NOMO-1 (cell line): ENCODE data around the gene RNU2-63P.
"Not testable (repeated sequence)": the region's sequence is repeated elsewhere in the genome, so short reads cannot be mapped to it uniquely, and the experiment has no call there.

Source experiments
- DNase-seq, 2 experiments: peaks; one replicate each; lab custom pipeline; 2025; ENCODE audit not compliant: unreplicated experiment in 2 of 2; lab: John Stamatoyannopoulos, UW

Gene RNU2-63P

GRCh38 chr2:87987473-87987872 is 28.9 kb downstream of the RNU2-63P start:
- DNase-seq = not testable (repeated sequence)

GRCh38 chr2:87985902-87986301 is 30.4 kb downstream of the RNU2-63P start:
- DNase-seq = not testable (repeated sequence)

- not testable (repeated sequence) for DNase-seq
Measured at GRCh38 chr2:87981182-87981581, 35.2 kb downstream of the RNU2-63P start.

GRCh38 chr2:87972385-87972784 is 44.0 kb downstream of the RNU2-63P start:
- not testable (repeated sequence) for DNase-seq
